HG02678 (cell line): ENCODE results near the gene FRY.

Experiments used
- ATAC-seq: cut with Tn5 transposase; IDR thresholded peaks from one replicate; pipeline ENCODE4 v1.9.1; 2021; ENCODE audit warnings: mild to moderate bottlenecking, moderate library complexity; ENCODE audit not compliant: unreplicated experiment

Gene FRY

DNA sequence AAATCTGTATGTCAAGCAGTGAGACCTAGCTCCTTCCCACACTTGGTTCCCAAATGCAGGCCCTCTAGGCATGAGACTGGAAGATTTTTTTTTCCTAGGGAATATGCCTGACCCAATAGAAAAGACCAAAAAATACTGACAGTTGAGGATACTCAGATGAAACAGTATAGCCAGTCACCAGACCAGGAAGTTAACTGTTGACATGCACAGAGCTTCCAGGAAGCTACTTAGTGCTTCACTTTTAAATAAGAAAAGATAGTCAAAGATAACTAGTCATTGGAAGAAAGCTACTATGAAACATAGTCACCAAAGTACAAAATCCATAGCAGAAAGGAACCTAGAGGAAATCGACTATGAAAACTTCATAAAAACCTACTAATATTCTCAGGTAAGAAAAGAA, 316.1 kb downstream of the FRY start:
- no peak for ATAC-seq
